ENCODE data around the gene SLC2A13.

DNA sequence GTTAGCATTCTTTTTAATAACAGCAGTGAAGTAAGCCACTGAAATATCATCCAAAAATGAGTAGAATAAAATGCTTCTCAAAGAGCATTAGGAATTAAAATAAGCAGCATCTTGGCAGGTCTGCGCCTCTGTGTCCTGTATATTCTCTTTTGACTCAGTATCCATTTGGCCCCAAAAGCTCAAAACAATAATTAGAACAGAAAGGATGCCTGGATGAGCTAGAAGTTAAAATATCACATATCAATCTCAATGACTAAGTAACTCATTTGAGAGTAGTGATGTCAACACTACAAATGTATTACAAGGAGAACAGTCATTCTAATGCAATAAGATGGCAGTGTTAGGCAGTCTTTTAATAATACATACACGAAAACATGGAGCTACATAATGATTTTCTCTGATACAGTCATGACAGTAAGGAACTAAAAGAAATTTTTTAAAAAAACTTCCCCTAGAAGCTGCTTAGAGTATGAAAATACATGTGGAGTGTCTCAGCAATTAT lies 325.4 kb downstream of the SLC2A13 start:
- TF ChIP-seq, protein P1, sequence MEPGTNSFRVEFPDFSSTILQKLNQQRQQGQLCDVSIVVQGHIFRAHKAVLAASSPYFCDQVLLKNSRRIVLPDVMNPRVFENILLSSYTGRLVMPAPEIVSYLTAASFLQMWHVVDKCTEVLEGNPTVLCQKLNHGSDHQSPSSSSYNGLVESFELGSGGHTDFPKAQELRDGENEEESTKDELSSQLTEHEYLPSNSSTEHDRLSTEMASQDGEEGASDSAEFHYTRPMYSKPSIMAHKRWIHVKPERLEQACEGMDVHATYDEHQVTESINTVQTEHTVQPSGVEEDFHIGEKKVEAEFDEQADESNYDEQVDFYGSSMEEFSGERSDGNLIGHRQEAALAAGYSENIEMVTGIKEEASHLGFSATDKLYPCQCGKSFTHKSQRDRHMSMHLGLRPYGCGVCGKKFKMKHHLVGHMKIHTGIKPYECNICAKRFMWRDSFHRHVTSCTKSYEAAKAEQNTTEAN (CRISPR knock-in tag; IDR thresholded peaks at IDR 0.05): no peak
- TF ChIP-seq TEAD1 (CRISPR knock-in tag; IDR thresholded peaks at IDR 0.05) (no peak), CREB1 (CRISPR knock-in tag; IDR thresholded peaks at IDR 0.05) (no peak), ESRRA (CRISPR knock-in tag; IDR thresholded peaks at IDR 0.05; ENCODE audit: borderline replicate concordance) (no peak), KAT7 (CRISPR knock-in tag; IDR thresholded peaks at IDR 0.05; ENCODE audit: borderline replicate concordance) (no peak), CREM (CRISPR knock-in tag; IDR thresholded peaks at IDR 0.05) (no peak), ETV6 (CRISPR knock-in tag; IDR thresholded peaks at IDR 0.05) (no peak), TCF7 (CRISPR knock-in tag; IDR thresholded peaks at IDR 0.05; ENCODE audit: low read depth) (no peak), FOXP1 (CRISPR knock-in tag; IDR thresholded peaks at IDR 0.05; ENCODE audit: borderline replicate concordance) (no peak), RELA (CRISPR knock-in tag; IDR thresholded peaks at IDR 0.05; ENCODE audit: borderline replicate concordance) (no peak)
- TF ChIP-seq, protein P2, sequence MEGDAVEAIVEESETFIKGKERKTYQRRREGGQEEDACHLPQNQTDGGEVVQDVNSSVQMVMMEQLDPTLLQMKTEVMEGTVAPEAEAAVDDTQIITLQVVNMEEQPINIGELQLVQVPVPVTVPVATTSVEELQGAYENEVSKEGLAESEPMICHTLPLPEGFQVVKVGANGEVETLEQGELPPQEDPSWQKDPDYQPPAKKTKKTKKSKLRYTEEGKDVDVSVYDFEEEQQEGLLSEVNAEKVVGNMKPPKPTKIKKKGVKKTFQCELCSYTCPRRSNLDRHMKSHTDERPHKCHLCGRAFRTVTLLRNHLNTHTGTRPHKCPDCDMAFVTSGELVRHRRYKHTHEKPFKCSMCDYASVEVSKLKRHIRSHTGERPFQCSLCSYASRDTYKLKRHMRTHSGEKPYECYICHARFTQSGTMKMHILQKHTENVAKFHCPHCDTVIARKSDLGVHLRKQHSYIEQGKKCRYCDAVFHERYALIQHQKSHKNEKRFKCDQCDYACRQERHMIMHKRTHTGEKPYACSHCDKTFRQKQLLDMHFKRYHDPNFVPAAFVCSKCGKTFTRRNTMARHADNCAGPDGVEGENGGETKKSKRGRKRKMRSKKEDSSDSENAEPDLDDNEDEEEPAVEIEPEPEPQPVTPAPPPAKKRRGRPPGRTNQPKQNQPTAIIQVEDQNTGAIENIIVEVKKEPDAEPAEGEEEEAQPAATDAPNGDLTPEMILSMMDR (IDR thresholded peaks at IDR 0.05): no peak
- TF ChIP-seq, protein P3, sequence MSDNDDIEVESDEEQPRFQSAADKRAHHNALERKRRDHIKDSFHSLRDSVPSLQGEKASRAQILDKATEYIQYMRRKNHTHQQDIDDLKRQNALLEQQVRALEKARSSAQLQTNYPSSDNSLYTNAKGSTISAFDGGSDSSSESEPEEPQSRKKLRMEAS (CRISPR knock-in tag; IDR thresholded peaks at IDR 0.05): no peak
- TF ChIP-seq, protein P4, sequence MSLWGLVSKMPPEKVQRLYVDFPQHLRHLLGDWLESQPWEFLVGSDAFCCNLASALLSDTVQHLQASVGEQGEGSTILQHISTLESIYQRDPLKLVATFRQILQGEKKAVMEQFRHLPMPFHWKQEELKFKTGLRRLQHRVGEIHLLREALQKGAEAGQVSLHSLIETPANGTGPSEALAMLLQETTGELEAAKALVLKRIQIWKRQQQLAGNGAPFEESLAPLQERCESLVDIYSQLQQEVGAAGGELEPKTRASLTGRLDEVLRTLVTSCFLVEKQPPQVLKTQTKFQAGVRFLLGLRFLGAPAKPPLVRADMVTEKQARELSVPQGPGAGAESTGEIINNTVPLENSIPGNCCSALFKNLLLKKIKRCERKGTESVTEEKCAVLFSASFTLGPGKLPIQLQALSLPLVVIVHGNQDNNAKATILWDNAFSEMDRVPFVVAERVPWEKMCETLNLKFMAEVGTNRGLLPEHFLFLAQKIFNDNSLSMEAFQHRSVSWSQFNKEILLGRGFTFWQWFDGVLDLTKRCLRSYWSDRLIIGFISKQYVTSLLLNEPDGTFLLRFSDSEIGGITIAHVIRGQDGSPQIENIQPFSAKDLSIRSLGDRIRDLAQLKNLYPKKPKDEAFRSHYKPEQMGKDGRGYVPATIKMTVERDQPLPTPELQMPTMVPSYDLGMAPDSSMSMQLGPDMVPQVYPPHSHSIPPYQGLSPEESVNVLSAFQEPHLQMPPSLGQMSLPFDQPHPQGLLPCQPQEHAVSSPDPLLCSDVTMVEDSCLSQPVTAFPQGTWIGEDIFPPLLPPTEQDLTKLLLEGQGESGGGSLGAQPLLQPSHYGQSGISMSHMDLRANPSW (CRISPR knock-in tag; conservative IDR thresholded peaks at IDR 0.05; ENCODE audit: low read depth): no peak
- TF ChIP-seq, protein P5, sequence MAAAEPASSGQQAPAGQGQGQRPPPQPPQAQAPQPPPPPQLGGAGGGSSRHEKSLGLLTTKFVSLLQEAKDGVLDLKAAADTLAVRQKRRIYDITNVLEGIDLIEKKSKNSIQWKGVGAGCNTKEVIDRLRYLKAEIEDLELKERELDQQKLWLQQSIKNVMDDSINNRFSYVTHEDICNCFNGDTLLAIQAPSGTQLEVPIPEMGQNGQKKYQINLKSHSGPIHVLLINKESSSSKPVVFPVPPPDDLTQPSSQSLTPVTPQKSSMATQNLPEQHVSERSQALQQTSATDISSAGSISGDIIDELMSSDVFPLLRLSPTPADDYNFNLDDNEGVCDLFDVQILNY (CRISPR knock-in tag; IDR thresholded peaks at IDR 0.05): no peak
